Endodermal cell (in vitro differentiated cells): ENCODE data around the gene MPST. TPM values are rescaled to one million over a fixed set of nuclear protein-coding genes. Genes with fewer than 3 reads are reported as not detected.
A peak's percentile ranks its signal among the peaks of the same experiment; 100 is the strongest.

Source experiments
- DNase-seq: peaks from one replicate; pipeline ENCODE4 v3.0.0-alpha.2; 2017
- H3K27ac ChIP-seq: 2 replicates; pipeline ENCODE4 v1.5.1; 2013; ENCODE audit warnings: mild to moderate bottlenecking, low read depth, low read length, moderate library complexity
- H3K27me3 ChIP-seq: 2 replicates; pipeline ENCODE4 v1.6.1; 2013; ENCODE audit warnings: mild to moderate bottlenecking, low read length, moderate library complexity; ENCODE audit not compliant: insufficient read depth, control insufficient read depth, poor library complexity, severe bottlenecking
- H3K36me3 ChIP-seq: 2 replicates; pipeline ENCODE4 v1.7.0; 2013; ENCODE audit warnings: mild to moderate bottlenecking, low read length, moderate library complexity; ENCODE audit not compliant: control insufficient read depth, insufficient read depth
- H3K4me1 ChIP-seq: one replicate; pipeline ENCODE4 v1.7.0; 2013; ENCODE audit warnings: low read length; ENCODE audit not compliant: control insufficient read depth, insufficient read depth
- H3K4me3 ChIP-seq: 2 replicates; pipeline ENCODE4 v1.5.1; 2013; ENCODE audit warnings: mild to moderate bottlenecking, low read length, moderate library complexity
- H3K9ac ChIP-seq: 2 replicates; pipeline ENCODE4 v1.6.1; 2013; ENCODE audit warnings: mild to moderate bottlenecking, low read length, moderate library complexity; ENCODE audit not compliant: poor library complexity, severe bottlenecking; ENCODE audit errors: extremely low read depth
- H3K9me3 ChIP-seq: 2 replicates; pipeline ENCODE4 v1.6.1; 2013; ENCODE audit warnings: mild to moderate bottlenecking, low read length, moderate library complexity; ENCODE audit not compliant: control insufficient read depth
- H3K27ac Mint-ChIP-seq: 2 replicates; pipeline ENCODE4 v1.8.0; 2020; ENCODE audit warnings: mixed read lengths
- H3K27me3 Mint-ChIP-seq: 2 replicates; pipeline ENCODE4 v1.8.0; 2021; ENCODE audit warnings: mild to moderate bottlenecking, mixed read lengths; ENCODE audit not compliant: insufficient read depth
- H3K36me3 Mint-ChIP-seq: 2 replicates; pipeline ENCODE4 v1.8.0; 2020; ENCODE audit warnings: low read depth, mixed read lengths
- H3K4me1 Mint-ChIP-seq: 2 replicates; pipeline ENCODE4 v1.8.0; 2020; ENCODE audit warnings: mixed read lengths
- H3K4me3 Mint-ChIP-seq: 2 replicates; pipeline ENCODE4 v1.8.0; 2020; ENCODE audit warnings: mild to moderate bottlenecking, moderate library complexity, mixed read lengths
- H3K9me3 Mint-ChIP-seq: 2 replicates; pipeline ENCODE4 v1.8.0; 2020; ENCODE audit warnings: mild to moderate bottlenecking, mixed read lengths
- CTCF ChIP-seq: fragments of 200-600 bp; sonication (generic); conservative IDR thresholded peaks from 2 replicates; pipeline ENCODE4 v1.5.0; 2021; ENCODE audit warnings: antibody characterized with exemption, mild to moderate bottlenecking
- WGBS, 2 experiments: methylation state at CpG; one replicate each; pipeline versions ENCODE4 v1.1.5 to v1.1.7; 2013; ENCODE audit warnings: missing lambda C conversion rate in 2 of 2, mixed read lengths in 1 of 2; ENCODE audit not compliant: insufficient coverage in 1 of 2, insufficient read length in 1 of 2; 5-methylcytosine and 5-hydroxymethylcytosine counted together
- total RNA-seq, 2 donors: library from RNA; stranded (reverse); fragmentation: NEBNext Ultra II Directional in 1 of 2; extraction: Animal tissue kit (Norgen Biotek cat#: 25700) in 1 of 2; gene quantifications; 2 replicates in 1 of 2; 3 replicates in 1 of 2; pipeline ENCODE4 v1.2.1, GENCODE V29; 2021

Gene MPST
- total RNA-seq, 2 donors from 2014 or later: 71.7 to 74.6 TPM

DNA sequence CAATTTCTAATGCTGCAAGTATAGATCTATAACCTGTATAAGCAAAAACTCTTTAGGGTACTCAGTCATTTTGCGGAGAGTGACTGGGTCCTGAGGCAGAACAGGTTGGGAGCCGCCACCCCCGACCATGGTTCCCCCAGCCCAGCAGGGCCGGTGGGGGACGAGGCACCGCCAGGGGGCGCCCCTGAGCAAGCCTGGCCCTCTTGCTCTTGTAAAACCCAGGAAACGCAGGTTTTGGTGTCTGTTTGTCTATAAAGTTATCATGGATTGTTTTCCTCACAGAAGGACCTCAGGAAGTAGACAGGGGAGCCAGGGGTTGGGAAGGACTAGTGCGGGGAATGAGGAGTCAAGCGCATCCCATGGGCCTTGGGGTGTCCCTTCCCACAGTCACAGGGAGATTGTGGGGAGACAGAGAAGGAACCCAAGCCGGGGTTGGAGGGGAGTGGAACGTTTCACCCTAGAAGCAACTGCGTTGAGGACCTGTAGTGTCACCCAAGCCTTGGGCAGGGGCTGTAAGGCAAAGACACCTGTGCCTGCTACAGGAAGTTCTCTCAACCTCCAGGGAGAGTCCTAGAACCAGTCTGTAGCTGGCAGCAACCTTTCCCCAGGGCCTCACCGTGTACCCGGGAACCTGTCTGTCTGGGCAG is 58.4 kb downstream of the MPST start:
- no peaks in the 10 kb centered on the region for H3K4me1 ChIP-seq
- H3K4me1 Mint-ChIP-seq: no peaks in the 10 kb centered on the region
- H3K4me3 ChIP-seq: no peak overlapping the region
- no peaks in the 10 kb centered on the region for H3K9me3 Mint-ChIP-seq
- peak; percentile 92 for DNase-seq
- H3K36me3 Mint-ChIP-seq: no peaks in the 10 kb centered on the region
- 45 to 56% methylated on average over 10 to 15 of the region's 15 CpGs for WGBS, 2 experiments
- peak; percentile 99 for TF ChIP-seq CTCF
- H3K27ac Mint-ChIP-seq: no peak overlapping the region
- no peaks in the 10 kb centered on the region for H3K9me3 ChIP-seq
- peaks cover 26% of the 10 kb centered on the region for H3K27me3 Mint-ChIP-seq
- no peak overlapping the region for H3K27ac ChIP-seq
- H3K27me3 ChIP-seq: peaks cover 33% of the 10 kb centered on the region
- no peaks in the 10 kb centered on the region for H3K36me3 ChIP-seq
- H3K4me3 Mint-ChIP-seq: no peak overlapping the region
- H3K9ac ChIP-seq: no peak overlapping the region

GRCh38 chr22:37079158-37079557 is 59.6 kb downstream of the MPST start:
- no peak for DNase-seq
- no peak for TF ChIP-seq CTCF
- Mint-ChIP-seq H3K4me1 (no peaks in the 10 kb centered on the region), H3K36me3 (no peaks in the 10 kb centered on the region), H3K27me3 (peaks cover 31% of the 10 kb centered on the region), H3K4me3 (no peak overlapping the region), H3K9me3 (no peaks in the 10 kb centered on the region), H3K27ac (no peak overlapping the region)
- Histone ChIP-seq H3K4me3 (no peak overlapping the region), H3K9ac (no peak overlapping the region), H3K4me1 (no peaks in the 10 kb centered on the region), H3K36me3 (no peaks in the 10 kb centered on the region), H3K27me3 (peaks cover 24% of the 10 kb centered on the region), H3K9me3 (no peaks in the 10 kb centered on the region), H3K27ac (no peak overlapping the region)
- WGBS, 2 experiments: 80 to 91% methylated on average over 4 to 5 of the region's 5 CpGs

Other genes with a start within 250 kb of the MPST start
- 10 to 100 TPM; 49.8 to 65.2 TPM for gene IFT27, start 243.6 kb upstream of the MPST start, total RNA-seq
- gene PVALB, start 202.7 kb upstream of the MPST start, total RNA-seq: not detected
- gene NCF4, start 158.7 kb upstream of the MPST start, total RNA-seq: not detected
- not detected for gene CSF2RB, start 106.1 kb upstream of the MPST start, total RNA-seq
- gene TST, start 295 bp upstream of the MPST start, total RNA-seq: 10 to 100 TPM; 38.2 to 48.3 TPM
- gene KCTD17, start 32.0 kb downstream of the MPST start, total RNA-seq: 10 to 100 TPM; 35.4 to 37.0 TPM
- gene TMPRSS6, start 90.0 kb downstream of the MPST start, total RNA-seq: under 1 TPM; 0.22 to 0.31 TPM
- gene IL2RB, start 130.2 kb downstream of the MPST start, total RNA-seq: under 1 TPM; 0.15 to 0.42 TPM
- gene C1QTNF6, start 168.5 kb downstream of the MPST start, total RNA-seq: 10 to 100 TPM; 15.5 to 16.9 TPM
- under 1 TPM; 0.11 to 0.20 TPM for gene SSTR3, start 192.7 kb downstream of the MPST start, total RNA-seq
- 1 to 10 TPM; 4.5 to 5.6 TPM for gene RAC2, start 224.5 kb downstream of the MPST start, total RNA-seq